Measurements from ENCODE around the gene RBMS2. TPM values are rescaled to one million over a fixed set of nuclear protein-coding genes. Genes with fewer than 3 reads are reported as not detected.

The RBMS2 gene
- polyA plus RNA-seq, 2 of the 4 experiments (the other 2 are of a cell fraction), result 13.3 to 46.4 TPM

DNA sequence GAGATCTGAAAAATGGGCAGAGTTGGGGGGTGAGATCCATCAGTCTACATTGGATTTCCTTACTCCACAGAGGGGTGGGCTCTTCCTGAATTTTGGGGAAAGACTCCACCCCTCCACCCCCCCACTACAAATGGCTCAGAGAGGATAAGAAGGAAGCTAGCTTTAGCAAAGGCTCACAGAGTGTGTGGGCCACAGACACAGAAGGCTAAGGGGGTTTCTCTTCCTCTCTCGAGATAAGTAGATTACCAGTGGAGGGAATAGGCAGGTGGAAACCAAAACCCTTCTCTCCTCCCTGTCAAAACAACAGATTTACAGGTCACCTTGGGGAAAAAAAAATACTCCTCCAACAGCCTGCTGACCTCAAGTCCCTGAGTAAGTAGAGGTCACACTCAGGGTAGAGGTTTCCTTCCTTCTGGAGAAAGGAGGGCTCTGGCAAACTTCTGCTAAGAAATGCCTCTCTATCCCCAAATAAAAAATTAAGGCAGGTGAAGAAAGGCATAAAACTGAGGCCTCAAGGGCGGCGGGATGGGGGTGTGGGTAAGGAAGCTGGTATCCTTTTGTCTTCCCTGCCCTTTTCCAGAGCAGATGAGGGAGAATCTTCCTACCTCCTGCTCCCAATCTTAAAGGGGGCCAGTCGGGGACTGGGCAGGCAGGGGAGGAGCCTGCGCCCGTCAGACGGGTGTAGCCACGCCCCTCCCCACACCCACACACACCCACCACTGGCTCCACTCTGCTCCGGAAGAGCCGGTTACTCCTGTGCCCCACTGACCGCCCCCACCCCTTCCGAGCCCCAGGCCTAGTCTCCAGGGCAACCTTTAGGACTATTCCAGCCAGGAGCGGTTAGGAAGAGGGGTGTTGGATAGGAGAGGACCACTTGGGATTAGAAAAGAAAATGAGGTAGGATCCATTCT, 110.4 kb downstream of the RBMS2 start:
- ChIA-PET CTCF (interaction anchor here (1.0 to 1.8 kb wide), 4 partner anchors 38 to 118 kb away, joined by 3 to 8 read pairs (median 4); no protein-coding TSS in a partner anchor), POLR2A (no interaction called here)
- Histone ChIP-seq H3K4me1 (peaks cover 42% of the 10 kb centered on the region), H3K4me3 (no peak overlapping the region), H3K4me2 (peak overlapping the region; percentile 97), H3K9me3 (no peaks in the 10 kb centered on the region), H3K27ac (peak overlapping the region in 1 of 2 experiments; percentile 44; a peak in 3 of 6 replicates)
- DNase-seq (ENCODE audit: low read depth in 1 of 2, low spot score in 1 of 2) (peak; percentile 34 to 60), ATAC-seq (no peak), FAIRE-seq (no peak)
- 22% methylated on average over 13 of the region's 13 CpGs for WGBS (ENCODE audit: missing lambda C conversion rate)
- TF ChIP-seq RCOR1 (IDR thresholded peaks at IDR 0.05; ENCODE audit: low read depth, low read length) (no peak), BHLHE40 (IDR thresholded peaks at IDR 0.05; ENCODE audit: low read depth, low read length) (no peak)

DNA sequence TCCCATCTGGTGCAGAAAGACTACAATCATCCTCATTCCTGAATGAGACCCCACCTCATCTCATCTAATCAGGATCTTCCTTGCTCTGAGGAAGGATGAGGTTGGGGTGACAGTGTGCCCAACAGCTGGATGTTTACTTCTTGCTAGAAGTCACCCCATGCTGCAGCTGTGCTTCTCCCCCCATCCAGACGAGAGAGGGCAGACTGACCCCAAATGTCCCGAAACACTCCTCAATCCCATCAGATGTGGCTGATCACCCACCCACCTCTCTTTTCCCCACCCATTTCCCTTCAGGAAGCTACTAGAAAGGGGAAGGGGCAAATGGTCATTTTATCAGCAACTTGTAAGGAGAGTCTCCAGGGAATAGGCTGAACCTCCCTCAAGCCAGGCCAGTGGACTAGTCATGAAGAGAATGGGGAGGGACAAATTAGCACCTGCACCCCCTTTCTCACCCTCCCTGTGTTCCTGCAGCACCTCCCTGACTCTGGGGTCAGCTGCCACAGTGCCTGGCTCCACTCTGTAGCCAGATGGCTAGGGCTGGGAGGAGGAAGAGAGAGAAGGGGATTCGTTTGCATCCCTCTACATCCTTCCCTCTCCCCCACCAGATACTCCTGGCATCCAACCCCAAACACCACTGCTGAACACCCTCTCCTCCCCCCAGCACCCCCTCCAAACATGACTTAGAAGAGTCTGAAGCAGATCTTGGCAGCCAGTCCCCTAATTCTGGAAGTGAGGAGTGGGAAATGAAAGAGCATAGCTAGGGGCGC, 111.3 kb downstream of the RBMS2 start:
- peak overlapping the region in 1 of 2 experiments; percentile 44; a peak in 3 of 6 replicates for H3K27ac ChIP-seq
- CTCF ChIA-PET, result interaction anchor here (0.9 to 4.3 kb wide), 7 partner anchors 9 to 372 kb away, joined by 3 to 67 read pairs (median 4); no protein-coding TSS in a partner anchor
- TF ChIP-seq, protein P1, sequence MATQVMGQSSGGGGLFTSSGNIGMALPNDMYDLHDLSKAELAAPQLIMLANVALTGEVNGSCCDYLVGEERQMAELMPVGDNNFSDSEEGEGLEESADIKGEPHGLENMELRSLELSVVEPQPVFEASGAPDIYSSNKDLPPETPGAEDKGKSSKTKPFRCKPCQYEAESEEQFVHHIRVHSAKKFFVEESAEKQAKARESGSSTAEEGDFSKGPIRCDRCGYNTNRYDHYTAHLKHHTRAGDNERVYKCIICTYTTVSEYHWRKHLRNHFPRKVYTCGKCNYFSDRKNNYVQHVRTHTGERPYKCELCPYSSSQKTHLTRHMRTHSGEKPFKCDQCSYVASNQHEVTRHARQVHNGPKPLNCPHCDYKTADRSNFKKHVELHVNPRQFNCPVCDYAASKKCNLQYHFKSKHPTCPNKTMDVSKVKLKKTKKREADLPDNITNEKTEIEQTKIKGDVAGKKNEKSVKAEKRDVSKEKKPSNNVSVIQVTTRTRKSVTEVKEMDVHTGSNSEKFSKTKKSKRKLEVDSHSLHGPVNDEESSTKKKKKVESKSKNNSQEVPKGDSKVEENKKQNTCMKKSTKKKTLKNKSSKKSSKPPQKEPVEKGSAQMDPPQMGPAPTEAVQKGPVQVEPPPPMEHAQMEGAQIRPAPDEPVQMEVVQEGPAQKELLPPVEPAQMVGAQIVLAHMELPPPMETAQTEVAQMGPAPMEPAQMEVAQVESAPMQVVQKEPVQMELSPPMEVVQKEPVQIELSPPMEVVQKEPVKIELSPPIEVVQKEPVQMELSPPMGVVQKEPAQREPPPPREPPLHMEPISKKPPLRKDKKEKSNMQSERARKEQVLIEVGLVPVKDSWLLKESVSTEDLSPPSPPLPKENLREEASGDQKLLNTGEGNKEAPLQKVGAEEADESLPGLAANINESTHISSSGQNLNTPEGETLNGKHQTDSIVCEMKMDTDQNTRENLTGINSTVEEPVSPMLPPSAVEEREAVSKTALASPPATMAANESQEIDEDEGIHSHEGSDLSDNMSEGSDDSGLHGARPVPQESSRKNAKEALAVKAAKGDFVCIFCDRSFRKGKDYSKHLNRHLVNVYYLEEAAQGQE (IDR thresholded peaks at IDR 0.05), result no peak
- TF ChIP-seq CBX8 (IDR thresholded peaks at IDR 0.05), result no peak
- ATAC-seq (no peak), FAIRE-seq (no peak), DNase-seq (ENCODE audit: low read depth in 1 of 2, low spot score in 1 of 2) (no peak)
- peaks cover 50% of the 10 kb centered on the region for H3K4me1 ChIP-seq
- H3K9me3 ChIP-seq, result no peaks in the 10 kb centered on the region
- POLR2A ChIA-PET, result no interaction called here
- H3K4me3 ChIP-seq, result no peak overlapping the region
- 79% methylated on average over 4 of the region's 4 CpGs for WGBS (ENCODE audit: missing lambda C conversion rate)
- H3K4me2 ChIP-seq, result peak overlapping the region; percentile 97

GRCh38 chr12:56633468-56634241, 112.0 kb downstream of the RBMS2 start:
- Histone ChIP-seq H3K4me3 (peak overlapping the region; percentile 80), H3K27ac (peak overlapping the region; percentile 89 to 97), H3K4me1 (peaks cover 46% of the 10 kb centered on the region), H3K4me2 (peak overlapping the region; percentile 97), H3K9me3 (no peaks in the 10 kb centered on the region)
- no peak for TF ChIP-seq MAFK (IDR thresholded peaks at IDR 0.05; ENCODE audit: partially characterized antibody)
- TF ChIP-seq, protein P2, sequence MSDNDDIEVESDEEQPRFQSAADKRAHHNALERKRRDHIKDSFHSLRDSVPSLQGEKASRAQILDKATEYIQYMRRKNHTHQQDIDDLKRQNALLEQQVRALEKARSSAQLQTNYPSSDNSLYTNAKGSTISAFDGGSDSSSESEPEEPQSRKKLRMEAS (IDR thresholded peaks at IDR 0.05), result no peak
- no peak for TF ChIP-seq POLR2AphosphoS2 (conservative IDR thresholded peaks at IDR 0.05; ENCODE audit: low read length)
- no peak for TF ChIP-seq CHD4 (IDR thresholded peaks at IDR 0.05; ENCODE audit: borderline replicate concordance)
- TF ChIP-seq ZC3H11A (IDR thresholded peaks at IDR 0.05), result no peak
- no peak for TF ChIP-seq POLR2A (IDR thresholded peaks at IDR 0.05; ENCODE audit: low read length)
- TF ChIP-seq PBX3 (IDR thresholded peaks at IDR 0.05), result no peak
- TF ChIP-seq, protein P3, sequence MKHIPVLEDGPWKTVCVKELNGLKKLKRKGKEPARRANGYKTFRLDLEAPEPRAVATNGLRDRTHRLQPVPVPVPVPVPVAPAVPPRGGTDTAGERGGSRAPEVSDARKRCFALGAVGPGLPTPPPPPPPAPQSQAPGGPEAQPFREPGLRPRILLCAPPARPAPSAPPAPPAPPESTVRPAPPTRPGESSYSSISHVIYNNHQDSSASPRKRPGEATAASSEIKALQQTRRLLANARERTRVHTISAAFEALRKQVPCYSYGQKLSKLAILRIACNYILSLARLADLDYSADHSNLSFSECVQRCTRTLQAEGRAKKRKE (CRISPR knock-in tag; IDR thresholded peaks at IDR 0.05; ENCODE audit: low read depth), result no peak
- TF ChIP-seq ZFP36 (IDR thresholded peaks at IDR 0.05; ENCODE audit: borderline replicate concordance, partially characterized antibody), result no peak
- TF ChIP-seq HEYL (CRISPR knock-in tag; IDR thresholded peaks at IDR 0.05), result no peak
- no peak for TF ChIP-seq EP300 (IDR thresholded peaks at IDR 0.05)
- no peak for TF ChIP-seq JUN (IDR thresholded peaks at IDR 0.05)
- TF ChIP-seq, protein P4, sequence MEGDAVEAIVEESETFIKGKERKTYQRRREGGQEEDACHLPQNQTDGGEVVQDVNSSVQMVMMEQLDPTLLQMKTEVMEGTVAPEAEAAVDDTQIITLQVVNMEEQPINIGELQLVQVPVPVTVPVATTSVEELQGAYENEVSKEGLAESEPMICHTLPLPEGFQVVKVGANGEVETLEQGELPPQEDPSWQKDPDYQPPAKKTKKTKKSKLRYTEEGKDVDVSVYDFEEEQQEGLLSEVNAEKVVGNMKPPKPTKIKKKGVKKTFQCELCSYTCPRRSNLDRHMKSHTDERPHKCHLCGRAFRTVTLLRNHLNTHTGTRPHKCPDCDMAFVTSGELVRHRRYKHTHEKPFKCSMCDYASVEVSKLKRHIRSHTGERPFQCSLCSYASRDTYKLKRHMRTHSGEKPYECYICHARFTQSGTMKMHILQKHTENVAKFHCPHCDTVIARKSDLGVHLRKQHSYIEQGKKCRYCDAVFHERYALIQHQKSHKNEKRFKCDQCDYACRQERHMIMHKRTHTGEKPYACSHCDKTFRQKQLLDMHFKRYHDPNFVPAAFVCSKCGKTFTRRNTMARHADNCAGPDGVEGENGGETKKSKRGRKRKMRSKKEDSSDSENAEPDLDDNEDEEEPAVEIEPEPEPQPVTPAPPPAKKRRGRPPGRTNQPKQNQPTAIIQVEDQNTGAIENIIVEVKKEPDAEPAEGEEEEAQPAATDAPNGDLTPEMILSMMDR (IDR thresholded peaks at IDR 0.05), result no peak
- TF ChIP-seq KDM1A (IDR thresholded peaks at IDR 0.05; ENCODE audit: low read depth), result no peak
- TF ChIP-seq PHF8 (IDR thresholded peaks at IDR 0.05; ENCODE audit: borderline replicate concordance, low read depth), result no peak
- TF ChIP-seq, protein P5, sequence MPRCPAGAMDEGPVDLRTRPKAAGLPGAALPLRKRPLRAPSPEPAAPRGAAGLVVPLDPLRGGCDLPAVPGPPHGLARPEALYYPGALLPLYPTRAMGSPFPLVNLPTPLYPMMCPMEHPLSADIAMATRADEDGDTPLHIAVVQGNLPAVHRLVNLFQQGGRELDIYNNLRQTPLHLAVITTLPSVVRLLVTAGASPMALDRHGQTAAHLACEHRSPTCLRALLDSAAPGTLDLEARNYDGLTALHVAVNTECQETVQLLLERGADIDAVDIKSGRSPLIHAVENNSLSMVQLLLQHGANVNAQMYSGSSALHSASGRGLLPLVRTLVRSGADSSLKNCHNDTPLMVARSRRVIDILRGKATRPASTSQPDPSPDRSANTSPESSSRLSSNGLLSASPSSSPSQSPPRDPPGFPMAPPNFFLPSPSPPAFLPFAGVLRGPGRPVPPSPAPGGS (IDR thresholded peaks at IDR 0.05), result no peak
- no peak for DNase-seq (ENCODE audit: low read depth in 1 of 2, low spot score in 1 of 2)
- ChIA-PET POLR2A (interaction anchor here (3.9 kb wide), 1 partner anchor 55 kb away, joined by 57 read pairs; the partner anchor contains the start of gene PTGES3), CTCF (interaction anchor here (0.6 to 4.3 kb wide), 15 partner anchors 10 to 372 kb away, joined by 3 to 74 read pairs (median 8); partner anchors contain the start of gene RBMS2)
- FAIRE-seq, result no peak
- WGBS (ENCODE audit: missing lambda C conversion rate), result 50% methylated on average over 12 of the region's 12 CpGs
- ATAC-seq, result no peak

Measured in A549 (cell line).